HG02623 (cell line): Measurements from ENCODE around the gene KRT85.
"Not testable (repeated sequence)": the region's sequence is repeated elsewhere in the genome, so short reads cannot be mapped to it uniquely, and the experiment has no call there.

Experiments used
- ATAC-seq: cut with Tn5 transposase; IDR thresholded peaks from one replicate; pipeline ENCODE4 v1.9.1; 2021; ENCODE audit warnings: moderate library complexity; ENCODE audit not compliant: unreplicated experiment

KRT85 gene

DNA sequence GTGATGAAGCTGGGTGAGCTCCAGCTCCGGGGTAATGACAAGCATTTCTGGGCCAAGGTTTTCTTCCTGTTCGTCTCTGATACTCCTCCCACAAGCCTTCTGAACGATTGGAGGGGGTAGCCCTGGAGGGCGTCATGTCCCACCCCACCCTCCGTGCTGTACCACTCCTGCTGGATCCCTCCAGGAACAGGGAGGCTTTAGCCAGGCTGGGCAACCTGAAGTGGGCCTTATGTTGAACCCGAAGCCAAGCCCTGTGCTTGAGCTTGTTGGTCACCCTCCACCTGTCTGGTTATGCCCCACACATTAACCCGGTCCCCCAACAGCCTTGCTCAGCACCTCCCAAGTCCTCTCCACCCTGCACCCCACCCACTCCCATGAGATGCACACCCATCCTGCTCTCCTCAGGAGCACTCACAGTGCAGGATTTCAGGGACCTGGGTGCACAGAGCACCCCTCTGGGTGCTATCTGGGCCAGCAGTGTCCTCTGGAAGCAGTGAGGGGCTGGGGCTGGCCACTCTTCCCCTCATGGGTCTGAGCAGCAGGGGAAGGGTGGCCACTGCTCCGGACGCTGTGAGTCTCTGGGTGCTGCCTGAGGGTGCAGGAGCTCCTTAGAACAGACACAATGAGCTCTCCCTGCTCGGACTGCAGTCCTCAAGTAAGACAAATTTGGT, 39.3 kb downstream of the KRT85 start:
- no peak for ATAC-seq

DNA sequence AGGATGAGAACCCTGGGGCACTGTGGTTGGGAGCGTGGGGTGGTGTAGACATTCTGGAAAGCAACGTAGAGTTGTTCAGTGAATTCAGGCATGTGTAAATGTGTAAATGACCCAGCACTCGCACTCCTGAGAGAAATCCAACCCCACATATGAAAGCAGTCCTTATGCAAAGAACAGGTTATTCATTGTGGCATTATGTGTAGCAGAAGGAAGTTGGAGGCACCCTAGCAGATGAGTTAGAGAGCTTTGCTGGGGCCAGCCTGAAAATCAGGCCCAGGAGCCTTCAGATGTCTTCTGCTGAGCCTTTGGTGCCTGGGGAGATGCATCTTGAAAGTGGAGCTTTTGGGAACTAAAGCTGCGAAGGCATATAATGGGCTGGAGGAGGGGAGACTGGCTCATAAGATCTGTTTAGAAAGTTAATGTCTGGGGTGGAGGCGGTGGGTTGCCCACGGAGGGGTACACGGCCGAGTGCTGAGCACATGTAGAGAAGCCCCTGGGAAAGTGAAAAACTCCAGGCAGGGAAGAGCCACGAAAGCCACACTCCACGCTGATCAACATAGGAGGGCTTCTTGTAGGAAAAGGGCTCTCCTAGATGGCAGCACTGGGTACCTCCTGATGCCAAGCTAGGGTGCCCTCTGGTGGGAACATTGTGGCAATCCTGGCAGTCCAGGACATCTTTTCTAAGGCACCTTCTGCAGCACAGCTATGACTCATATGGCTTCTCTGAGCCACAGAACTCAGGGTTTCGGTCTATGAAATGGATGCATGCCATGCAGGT, 40.0 kb downstream of the KRT85 start:
- ATAC-seq: peak; percentile 86

DNA sequence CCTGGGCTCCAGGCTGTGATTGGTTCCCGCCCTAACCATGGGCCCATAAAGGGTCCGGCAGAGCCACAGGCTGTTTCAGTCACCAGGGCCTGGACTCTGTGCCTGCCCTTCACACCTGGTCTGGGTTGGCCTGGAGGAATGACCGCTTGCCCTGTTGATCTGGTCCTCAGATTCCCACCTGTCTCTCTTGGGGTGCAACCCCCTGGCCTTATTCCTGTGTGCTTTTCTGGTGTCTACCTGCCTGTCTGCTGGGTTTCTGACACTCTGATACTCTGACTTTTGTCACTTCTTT, 43.2 kb downstream of the KRT85 start:
- no peak for ATAC-seq

DNA sequence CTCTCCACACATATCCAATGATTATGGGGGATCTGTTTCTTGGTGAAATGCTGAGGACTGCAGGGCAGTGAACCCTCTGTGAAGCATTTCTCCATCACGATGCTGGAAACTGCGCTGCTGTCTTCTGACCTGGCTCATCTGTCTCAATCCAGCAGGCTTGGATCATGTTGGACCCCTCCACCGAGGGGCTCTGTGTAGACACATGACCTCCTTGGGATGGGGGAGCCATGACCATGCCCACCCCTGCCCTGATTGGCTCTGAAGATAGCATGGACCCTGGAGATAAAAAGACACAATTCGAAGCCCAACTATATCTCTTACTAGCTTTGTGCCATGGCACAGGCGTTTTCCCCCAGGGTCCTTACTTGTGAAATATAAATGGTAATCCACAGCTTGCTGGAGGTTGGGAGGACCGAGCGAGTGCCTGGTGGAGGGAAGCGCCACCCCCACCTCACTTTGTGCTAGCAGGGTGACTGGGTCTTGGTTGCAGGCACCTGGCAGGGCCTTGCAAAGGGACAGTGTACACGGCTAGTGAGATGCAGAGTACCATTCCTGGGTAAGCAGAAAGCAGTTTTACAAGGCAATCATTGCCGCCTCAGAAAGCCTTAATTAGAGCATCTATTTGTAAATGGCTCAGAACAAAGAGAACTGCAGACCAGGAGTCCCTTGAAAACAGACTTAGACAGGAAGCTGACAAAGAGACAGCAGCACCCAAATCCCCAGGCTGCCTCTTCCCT, 43.7 kb downstream of the KRT85 start:
- no peak for ATAC-seq

DNA sequence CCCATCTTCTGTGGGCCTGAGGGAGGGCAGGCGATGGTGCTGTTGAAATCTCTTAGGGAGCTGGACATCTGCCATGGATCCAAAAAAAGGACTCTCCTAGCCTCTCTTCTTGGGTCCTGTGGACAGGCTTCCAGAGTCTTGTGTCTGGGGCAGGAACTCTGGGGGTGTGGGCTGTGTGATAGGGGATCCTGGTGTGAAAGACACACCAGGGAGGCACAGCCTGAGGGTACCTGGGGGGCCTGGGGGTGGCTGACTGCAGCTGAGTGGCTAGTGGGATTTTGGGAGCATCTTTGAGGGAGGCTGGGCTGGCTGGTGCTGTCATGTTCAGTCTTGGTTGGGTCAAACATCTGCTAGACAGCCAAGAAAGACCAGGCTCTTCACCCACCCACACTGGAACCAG, 44.3 kb downstream of the KRT85 start:
- ATAC-seq: no peak

GRCh38 chr12:52322069-52322468, 45.2 kb downstream of the KRT85 start:
- no peak for ATAC-seq

- ATAC-seq: no peak
These were observed 45.9 kb downstream of the KRT85 start for GRCh38 chr12:52321418-52321817.

DNA sequence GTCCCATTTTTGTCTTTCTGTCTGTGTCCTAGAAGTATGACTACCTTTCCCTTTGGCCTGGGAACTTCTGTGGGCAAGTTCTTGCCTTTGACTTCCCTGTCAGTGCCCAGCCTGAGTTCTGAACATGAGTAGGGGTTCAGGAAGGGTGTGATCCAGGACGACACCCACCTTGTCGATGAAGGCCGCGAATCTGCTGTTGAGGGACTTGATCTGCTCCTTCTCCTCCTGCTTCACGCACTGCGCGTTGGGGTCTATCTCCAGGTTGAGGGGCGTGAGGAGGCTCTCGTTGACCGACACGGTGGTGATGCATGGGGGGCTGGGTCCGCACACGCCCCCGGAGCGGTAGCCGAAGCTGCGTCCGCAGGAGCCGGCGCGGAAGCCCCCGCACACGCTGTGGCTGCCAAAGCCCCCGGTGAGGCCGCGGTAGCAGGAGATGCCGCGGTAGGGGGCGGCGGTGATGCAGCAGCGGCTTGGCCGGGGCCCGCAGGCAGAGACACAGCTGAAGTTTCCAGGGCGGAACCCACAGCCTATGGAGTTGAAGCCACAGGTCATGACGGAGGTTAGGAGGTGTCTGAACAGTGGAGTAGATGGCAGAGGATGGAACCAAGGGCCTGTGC, 46.4 kb downstream of the KRT85 start, which contains the start of gene KRT83:
TSS of gene KRT83 (minus strand) at position 615 of the 617 bp plus-strand sequence. CDS start at position 552, 63 bp downstream.
- ATAC-seq: no peak

GRCh38 chr12:52319097-52319496, 48.2 kb downstream of the KRT85 start:
- ATAC-seq: no peak

DNA sequence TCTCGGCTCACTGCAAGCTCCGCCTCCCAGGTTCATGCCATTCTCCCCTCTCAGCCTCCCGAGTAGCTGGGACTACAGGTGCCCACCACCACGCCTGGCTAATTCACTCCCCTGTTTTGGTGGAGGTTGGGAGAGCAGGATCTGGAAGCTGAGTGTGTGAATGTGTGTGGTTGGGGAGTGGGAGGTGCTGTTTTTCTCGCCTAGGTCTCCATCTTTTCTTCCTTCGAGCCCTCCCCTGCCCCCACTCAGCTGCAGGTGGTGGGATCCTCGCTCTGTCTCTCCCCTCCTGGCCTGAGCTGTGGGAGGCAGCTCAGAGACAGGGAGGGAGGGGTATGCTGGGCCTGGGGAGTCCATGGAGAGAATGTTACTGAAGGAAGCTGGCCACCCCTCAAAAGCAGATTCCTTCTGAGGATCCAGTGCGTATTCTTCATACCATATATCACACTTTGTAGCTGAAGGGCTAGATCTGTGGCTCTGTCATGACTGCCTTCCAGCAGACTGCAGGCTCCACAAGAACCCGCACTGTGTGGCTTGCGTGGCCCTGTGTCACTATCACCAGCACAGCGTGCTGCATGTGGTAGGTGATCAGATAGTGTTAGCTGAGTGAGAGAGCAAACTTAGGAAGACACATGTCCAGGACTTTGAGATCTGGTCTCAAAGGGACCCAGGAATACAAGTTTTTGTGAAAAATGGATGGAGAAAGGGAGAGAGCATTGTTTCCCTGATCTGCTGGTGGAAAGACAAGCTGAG, 48.9 kb downstream of the KRT85 start:
- ATAC-seq: no peak

- ATAC-seq: no peak
These were observed 49.7 kb downstream of the KRT85 start for GRCh38 chr12:52317468-52318052.

DNA sequence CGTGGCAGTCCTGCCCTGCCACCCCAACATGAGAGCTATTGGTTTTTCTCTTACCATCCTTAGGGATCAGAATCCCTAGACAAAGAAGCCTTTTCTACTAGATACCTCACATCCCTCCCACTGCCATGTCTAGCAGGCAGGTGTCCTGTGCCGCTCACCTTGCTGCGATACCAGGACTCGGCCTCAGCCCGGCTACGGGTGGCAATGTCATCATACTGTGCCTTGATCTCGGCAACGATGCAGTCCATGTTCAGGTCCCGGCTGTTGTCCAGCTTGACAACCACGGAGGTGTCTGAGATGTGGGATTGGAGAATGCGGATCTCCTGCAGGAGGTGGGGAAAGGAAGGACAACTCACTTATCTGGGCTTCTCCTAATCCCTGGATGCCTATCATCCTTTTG, 50.6 kb downstream of the KRT85 start:
- ATAC-seq: no peak

GRCh38 chr12:52316290-52316689, 51.0 kb downstream of the KRT85 start:
- no peak for ATAC-seq

GRCh38 chr12:52315721-52316120, 51.6 kb downstream of the KRT85 start:
- ATAC-seq: not testable (repeated sequence)

DNA sequence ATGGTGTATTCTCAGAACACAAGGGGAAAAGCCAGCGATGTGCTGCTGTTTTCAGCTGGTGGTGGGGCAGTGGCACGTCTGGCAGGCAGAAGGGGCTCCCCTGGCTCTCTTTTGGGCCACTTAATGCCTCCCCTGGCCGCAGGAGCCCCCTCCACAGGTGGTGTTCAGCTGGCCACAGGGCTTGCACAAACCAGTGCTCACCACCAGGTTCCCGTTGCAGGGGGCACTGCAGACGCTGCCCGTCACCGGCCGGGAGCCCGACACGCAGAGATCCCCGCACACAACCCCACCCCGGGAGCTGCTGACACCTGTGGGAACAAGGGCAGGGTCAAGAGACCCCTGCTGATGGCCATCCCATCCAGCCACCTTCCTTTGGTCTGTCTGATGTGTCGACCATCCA, 52.8 kb downstream of the KRT85 start:
- ATAC-seq: no peak

GRCh38 chr12:52313926-52314325, 53.4 kb downstream of the KRT85 start:
- ATAC-seq: no peak

- ATAC-seq: no peak
These were observed 53.8 kb downstream of the KRT85 start for GRCh38 chr12:52313461-52313860.

DNA sequence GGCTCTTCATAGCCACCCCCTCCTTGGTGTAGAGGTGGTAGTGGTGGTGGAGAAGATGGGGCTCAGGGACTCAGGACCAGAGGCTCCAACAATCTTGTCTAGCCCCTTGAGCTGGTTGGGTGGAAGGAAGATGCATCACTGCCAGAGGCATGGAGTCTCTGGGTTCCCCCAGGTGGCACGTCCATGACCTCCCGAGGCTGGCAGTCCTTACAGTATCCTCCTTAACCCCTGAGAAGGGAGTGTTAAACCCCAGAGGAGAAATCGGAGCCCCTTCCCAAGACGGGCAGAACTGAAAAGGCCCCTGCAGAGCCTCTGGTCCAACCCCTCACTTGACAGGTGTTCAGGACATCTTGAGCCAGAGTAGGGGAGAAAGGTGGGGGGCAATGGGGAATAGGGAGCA, 55.2 kb downstream of the KRT85 start:
- ATAC-seq: no peak

- ATAC-seq: no peak
These were observed 56.0 kb downstream of the KRT85 start for GRCh38 chr12:52311285-52311648.

- ATAC-seq: no peak
These were observed 56.5 kb downstream of the KRT85 start for GRCh38 chr12:52310622-52311284.
